Osteoblast (primary cell): ENCODE data around the gene STX10. TPM values are rescaled to one million over a fixed set of nuclear protein-coding genes. Genes with fewer than 3 reads are reported as not detected.

ENCODE experiments used
- DNase-seq: peaks from one replicate; pipeline ENCODE4 v3.0.0; 2011; ENCODE audit warnings: low spot score, mixed read lengths; ENCODE audit not compliant: insufficient read length; ENCODE audit errors: missing footprints
- H2AFZ ChIP-seq: 2 replicates; pipeline ENCODE4 v1.6.0; 2011; ENCODE audit warnings: mild to moderate bottlenecking, low read length
- H3K27ac ChIP-seq: 2 replicates; pipeline ENCODE4 v1.5.1; 2011; ENCODE audit warnings: mild to moderate bottlenecking, low read depth, low read length, moderate library complexity
- H3K27me3 ChIP-seq: 2 replicates; pipeline ENCODE4 v1.6.0; 2012; ENCODE audit warnings: mild to moderate bottlenecking, control low read depth, inconsistent platforms, low read length, moderate library complexity; ENCODE audit not compliant: insufficient read depth
- H3K36me3 ChIP-seq: 2 replicates; pipeline ENCODE4 v1.5.1; 2011; ENCODE audit warnings: mild to moderate bottlenecking, low read length, control low read depth, moderate library complexity; ENCODE audit not compliant: insufficient read depth
- H3K4me1 ChIP-seq: 2 replicates; pipeline ENCODE4 v1.5.1; 2011; ENCODE audit warnings: mild to moderate bottlenecking, low read length, control low read depth, moderate library complexity; ENCODE audit not compliant: insufficient read depth
- H3K4me2 ChIP-seq: 2 replicates; pipeline ENCODE4 v1.6.0; 2011; ENCODE audit warnings: mild to moderate bottlenecking, low read length; ENCODE audit not compliant: insufficient read depth
- H3K4me3 ChIP-seq: fragments of 200-600 bp; sonication (generic); 3 replicates; pipeline ENCODE4 v1.5.1; 2012; ENCODE audit warnings: mild to moderate bottlenecking, low read length, inconsistent platforms; ENCODE audit not compliant: insufficient read depth
- H3K79me2 ChIP-seq: 2 replicates; pipeline ENCODE4 v1.6.0; 2012; ENCODE audit warnings: mild to moderate bottlenecking, low read length, control low read depth, inconsistent platforms; ENCODE audit not compliant: insufficient read depth
- H3K9me3 ChIP-seq: 2 replicates; pipeline ENCODE4 v1.5.1; 2011; ENCODE audit warnings: low read depth, low read length, control low read depth
- H4K20me1 ChIP-seq: 2 replicates; pipeline ENCODE4 v1.6.0; 2012; ENCODE audit warnings: mild to moderate bottlenecking, low read length, control low read depth; ENCODE audit not compliant: insufficient read depth
- total RNA-seq: library from RNA; depleted of rRNA; stranded (reverse); fragments of >200 nt; gene quantifications from 2 replicates; pipeline ENCODE4 v1.2.3, GENCODE V29; 2012
- TF ChIP-seq, protein P1 (sequence below): IDR thresholded peaks from 2 replicates; pipeline ENCODE4 v1.5.1; 2011; ENCODE audit warnings: mild to moderate bottlenecking, low read depth, low read length, moderate library complexity; ENCODE audit errors: extremely low read depth

The STX10 gene
- total RNA-seq, 1 donor = 81.1 TPM

DNA sequence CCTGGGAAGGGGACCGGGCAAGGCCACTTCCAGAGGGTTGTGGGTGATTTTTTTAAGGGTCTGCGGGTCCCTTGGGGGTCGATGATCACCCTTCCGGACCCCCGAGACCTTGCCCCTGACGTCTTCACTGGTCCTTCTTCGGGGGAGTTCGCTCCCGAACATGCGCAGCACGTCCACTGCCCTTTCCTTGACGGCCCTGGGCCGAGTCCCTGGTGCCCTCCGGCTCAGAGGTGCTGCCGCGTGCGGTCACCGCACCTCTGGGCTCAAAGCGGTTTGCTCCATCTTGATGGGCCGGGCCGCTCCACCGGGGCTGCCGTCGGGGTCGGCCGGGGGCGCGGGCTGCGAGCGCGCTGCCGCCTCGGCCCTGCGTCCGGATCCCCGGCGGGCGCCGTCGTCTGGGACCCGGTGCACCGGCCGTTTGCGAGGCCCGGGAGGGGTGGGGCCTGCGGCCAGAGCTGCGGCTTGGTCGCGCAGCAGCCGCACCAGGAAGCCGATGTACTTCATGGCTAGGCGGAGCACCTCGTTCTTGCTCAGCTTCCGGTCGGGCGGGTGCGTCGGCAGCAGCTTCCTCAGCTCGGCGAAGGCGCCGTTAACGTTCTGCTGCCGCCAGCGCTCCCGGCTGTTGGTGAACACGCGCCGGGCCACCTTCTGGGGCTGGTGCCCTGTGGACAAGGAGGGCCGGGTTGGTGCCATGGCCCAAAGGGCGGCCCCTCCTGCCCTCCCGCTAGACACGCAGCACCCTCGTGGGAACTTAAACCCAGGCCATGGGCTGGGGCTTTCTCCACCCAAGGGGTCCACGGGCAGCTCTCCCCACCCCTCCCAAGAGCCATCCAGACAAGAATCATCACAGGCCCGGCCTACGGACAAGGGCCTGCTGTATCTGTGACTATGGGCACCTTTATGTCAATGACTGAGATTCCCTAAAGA lies 50.8 kb downstream of the STX10 start:
- Histone ChIP-seq H3K4me1 (peaks cover 10% of the 10 kb centered on the region), H3K4me2 (no peak overlapping the region), H3K27ac (no peak overlapping the region), H3K79me2 (no peaks in the 10 kb centered on the region), H3K9me3 (no peaks in the 10 kb centered on the region), H2AFZ (no peak overlapping the region), H3K36me3 (peaks cover 6% of the 10 kb centered on the region), H3K27me3 (no peaks in the 10 kb centered on the region), H4K20me1 (peaks cover 9% of the 10 kb centered on the region), H3K4me3 (no peak overlapping the region)
- TF ChIP-seq, protein P1, sequence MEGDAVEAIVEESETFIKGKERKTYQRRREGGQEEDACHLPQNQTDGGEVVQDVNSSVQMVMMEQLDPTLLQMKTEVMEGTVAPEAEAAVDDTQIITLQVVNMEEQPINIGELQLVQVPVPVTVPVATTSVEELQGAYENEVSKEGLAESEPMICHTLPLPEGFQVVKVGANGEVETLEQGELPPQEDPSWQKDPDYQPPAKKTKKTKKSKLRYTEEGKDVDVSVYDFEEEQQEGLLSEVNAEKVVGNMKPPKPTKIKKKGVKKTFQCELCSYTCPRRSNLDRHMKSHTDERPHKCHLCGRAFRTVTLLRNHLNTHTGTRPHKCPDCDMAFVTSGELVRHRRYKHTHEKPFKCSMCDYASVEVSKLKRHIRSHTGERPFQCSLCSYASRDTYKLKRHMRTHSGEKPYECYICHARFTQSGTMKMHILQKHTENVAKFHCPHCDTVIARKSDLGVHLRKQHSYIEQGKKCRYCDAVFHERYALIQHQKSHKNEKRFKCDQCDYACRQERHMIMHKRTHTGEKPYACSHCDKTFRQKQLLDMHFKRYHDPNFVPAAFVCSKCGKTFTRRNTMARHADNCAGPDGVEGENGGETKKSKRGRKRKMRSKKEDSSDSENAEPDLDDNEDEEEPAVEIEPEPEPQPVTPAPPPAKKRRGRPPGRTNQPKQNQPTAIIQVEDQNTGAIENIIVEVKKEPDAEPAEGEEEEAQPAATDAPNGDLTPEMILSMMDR = no peak
- DNase-seq = peak; percentile 95

DNA sequence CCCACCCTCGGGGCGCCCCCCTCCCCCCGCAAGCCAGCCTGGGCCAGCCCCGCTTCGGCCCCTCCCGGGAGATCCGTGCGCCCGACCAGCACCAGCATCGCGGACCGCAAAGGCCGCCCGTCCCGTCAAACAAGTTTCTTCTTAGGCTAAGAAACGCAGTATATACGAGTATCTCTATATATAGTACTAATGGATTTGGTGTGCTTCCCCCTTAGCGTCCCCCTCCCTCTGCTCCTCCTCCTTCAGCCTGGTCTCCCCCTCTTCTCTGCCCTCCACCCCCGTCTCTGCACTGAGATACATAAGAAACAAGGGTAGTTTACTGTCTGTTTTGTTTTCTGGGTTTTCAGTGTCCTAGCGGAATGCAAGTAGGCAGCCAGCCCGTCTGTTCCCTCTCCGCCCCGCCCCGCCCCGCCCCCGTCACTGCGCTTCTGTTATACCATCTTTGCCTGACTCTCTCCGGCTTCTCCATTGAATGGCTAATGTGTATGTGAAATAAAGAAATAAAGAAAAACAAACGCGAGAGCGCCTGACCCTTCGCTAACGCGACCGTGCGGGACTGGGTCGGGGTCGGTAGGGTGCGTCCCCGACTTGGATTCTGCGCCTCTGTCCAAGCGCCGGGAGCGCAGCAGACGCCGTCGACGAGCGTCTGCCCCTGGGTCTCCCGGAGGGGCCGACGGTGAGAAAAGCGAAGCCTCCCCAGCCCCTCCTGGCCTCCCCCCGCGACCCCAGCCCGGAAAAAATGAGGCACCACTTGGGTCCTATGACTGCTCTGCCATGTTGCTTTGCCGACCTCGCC lies 51.7 kb downstream of the STX10 start:
- Histone ChIP-seq H3K4me1 (peaks cover 11% of the 10 kb centered on the region), H3K79me2 (no peaks in the 10 kb centered on the region), H3K36me3 (peaks cover 14% of the 10 kb centered on the region), H3K27me3 (no peaks in the 10 kb centered on the region), H3K4me3 (peak overlapping the region; percentile 19), H4K20me1 (peaks cover 17% of the 10 kb centered on the region), H3K9me3 (no peaks in the 10 kb centered on the region), H3K27ac (no peak overlapping the region), H2AFZ (no peak overlapping the region), H3K4me2 (peak overlapping the region; percentile 51)
- TF ChIP-seq, protein P1 = no peak
- DNase-seq = peak; percentile 98

DNA sequence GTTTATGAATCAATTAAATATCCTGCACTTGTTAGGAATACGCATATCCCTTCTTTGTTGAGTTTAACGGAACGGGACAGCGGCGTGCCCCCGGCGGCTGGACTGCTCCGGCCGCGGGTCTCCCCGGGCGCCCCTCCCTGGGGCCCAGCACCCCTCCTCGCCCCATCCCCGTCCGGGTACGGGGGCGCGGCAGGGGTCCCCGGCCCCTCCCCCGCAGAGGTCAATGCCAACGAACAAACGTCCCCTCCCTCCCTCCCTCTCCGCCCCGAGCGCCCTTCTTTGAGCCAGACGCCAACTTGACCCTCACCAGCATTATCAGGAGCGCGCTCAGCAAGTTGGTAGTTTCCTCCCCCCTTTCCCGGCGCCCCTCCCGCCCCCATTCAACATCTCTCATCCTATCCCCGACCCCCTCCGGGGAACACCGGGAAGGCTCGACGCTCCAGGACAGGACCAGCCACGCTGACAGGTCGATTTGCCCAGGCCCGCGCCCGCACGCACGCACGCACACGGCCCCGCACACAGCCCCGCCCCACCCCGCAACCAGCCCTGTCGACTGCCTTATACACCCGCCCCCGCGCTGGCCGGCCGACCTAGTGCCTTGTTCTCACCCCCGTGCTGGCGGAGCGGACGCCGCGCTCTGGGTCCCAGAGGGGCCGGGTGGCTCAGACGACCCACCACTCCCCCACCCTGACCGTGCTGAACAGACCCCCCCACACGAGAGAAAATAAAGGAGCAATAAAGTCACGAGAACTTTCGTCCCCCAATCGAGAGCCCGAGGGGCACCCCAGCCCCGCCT lies 52.5 kb downstream of the STX10 start:
- Histone ChIP-seq H3K27ac (no peak overlapping the region), H3K27me3 (no peaks in the 10 kb centered on the region), H3K4me3 (no peak overlapping the region), H2AFZ (no peak overlapping the region), H3K9me3 (no peaks in the 10 kb centered on the region), H3K4me2 (peak overlapping the region; percentile 28), H4K20me1 (peaks cover 21% of the 10 kb centered on the region), H3K79me2 (no peaks in the 10 kb centered on the region), H3K36me3 (peaks cover 16% of the 10 kb centered on the region), H3K4me1 (peaks cover 12% of the 10 kb centered on the region)
- DNase-seq = peak; percentile 97
- TF ChIP-seq, protein P1 = no peak
